ENCODE measurements around the gene SERAC1. TPM values are rescaled to one million over a fixed set of nuclear protein-coding genes. Genes with fewer than 3 reads are reported as not detected.

Gene SERAC1
- total RNA-seq, 6 donors from 2014 or later: 3.2 to 11.4 (median 6.1) TPM

GRCh38 chr6:158207422-158207788 is 39.3 kb upstream of the SERAC1 start:
- no peaks in the 10 kb centered on the region for H3K27me3 ChIP-seq
- 57 to 59% methylated on average over 3 of the region's 3 CpGs for WGBS, 2 donors
- TF ChIP-seq EP300 (IDR thresholded peaks at IDR 0.05) (no peak), CTCF (IDR thresholded peaks at IDR 0.05) (no peak), POLR2AphosphoS5 (IDR thresholded peaks at IDR 0.05) (no peak), POLR2A (IDR thresholded peaks at IDR 0.05) (no peak)

GRCh38 chr6:158206740-158207421 is 38.8 kb upstream of the SERAC1 start:
- WGBS, 2 donors: 92 to 96% methylated on average over 7 of the region's 7 CpGs
- DNase-seq (no peak), ATAC-seq (ENCODE audit: low FRiP score in 2 of 2) (no peak)
- Histone ChIP-seq H3K4me3 (no peak overlapping the region), H3K9me3 (no peaks in the 10 kb centered on the region), H3K4me1 (no peaks in the 10 kb centered on the region), H3K27ac (no peak overlapping the region), H3K36me3 (no peaks in the 10 kb centered on the region), H3K27me3 (no peaks in the 10 kb centered on the region)
- TF ChIP-seq CTCF (IDR thresholded peaks at IDR 0.05): no peak
- no peak for TF ChIP-seq EP300 (IDR thresholded peaks at IDR 0.05)
- no peak for TF ChIP-seq POLR2AphosphoS5 (IDR thresholded peaks at IDR 0.05)
- TF ChIP-seq POLR2A (IDR thresholded peaks at IDR 0.05): no peak

More at GRCh38 chr6:158207422-158207788, 39.3 kb upstream of the SERAC1 start:
- Histone ChIP-seq H3K4me1 (no peaks in the 10 kb centered on the region), H3K36me3 (no peaks in the 10 kb centered on the region), H3K4me3 (no peak overlapping the region), H3K27ac (no peak overlapping the region), H3K9me3 (no peaks in the 10 kb centered on the region)
- DNase-seq: no peak
- no peak for ATAC-seq (ENCODE audit: low FRiP score in 2 of 2)

GRCh38 chr6:158205169-158205944 is 37.3 kb upstream of the SERAC1 start:
- 66 to 76% methylated on average over 13 of the region's 13 CpGs for WGBS, 2 donors
- TF ChIP-seq POLR2A (IDR thresholded peaks at IDR 0.05) (no peak), EP300 (IDR thresholded peaks at IDR 0.05) (no peak), POLR2AphosphoS5 (IDR thresholded peaks at IDR 0.05) (no peak), CTCF (IDR thresholded peaks at IDR 0.05) (peak in 2 of 6 experiments; percentile 24 to 32)
- ATAC-seq (ENCODE audit: low FRiP score in 2 of 2) (peak in 1 of 2 donors; percentile 55), DNase-seq (peak in 1 of 2 donors; percentile 31)
- no peaks in the 10 kb centered on the region for H3K36me3 ChIP-seq
- no peaks in the 10 kb centered on the region for H3K9me3 ChIP-seq
- no peaks in the 10 kb centered on the region for H3K4me1 ChIP-seq
- H3K27me3 ChIP-seq: no peaks in the 10 kb centered on the region
- H3K27ac ChIP-seq: no peak overlapping the region
- H3K4me3 ChIP-seq: no peak overlapping the region

- no peak for TF ChIP-seq POLR2A (IDR thresholded peaks at IDR 0.05)
- TF ChIP-seq CTCF (IDR thresholded peaks at IDR 0.05): no peak
- no peak for TF ChIP-seq POLR2AphosphoS5 (IDR thresholded peaks at IDR 0.05)
- no peak for TF ChIP-seq EP300 (IDR thresholded peaks at IDR 0.05)
- Histone ChIP-seq H3K36me3 (peaks cover 0 to under 1% (median 0%) of the 10 kb centered on the region in 4 donors), H3K4me3 (no peak overlapping the region), H3K27ac (no peak overlapping the region), H3K9me3 (no peaks in the 10 kb centered on the region), H3K27me3 (no peaks in the 10 kb centered on the region), H3K4me1 (no peaks in the 10 kb centered on the region)
- ATAC-seq (ENCODE audit: low FRiP score in 2 of 2): no peak
- WGBS, 2 donors: 89 to 93% methylated on average over 13 of the region's 13 CpGs
- no peak for DNase-seq
These were observed 30.4 kb upstream of the SERAC1 start for GRCh38 chr6:158198461-158198860.
